Measurements from ENCODE around the gene SMC1A. TPM values are rescaled to one million over a fixed set of nuclear protein-coding genes. Genes with fewer than 3 reads are reported as not detected.

SMC1A gene
- total RNA-seq, 1 experiment from 2014 or later, result 88.3 TPM

- no peak overlapping the region for H3K27ac ChIP-seq (ENCODE audit: low read depth, low read length)
- no peaks in the 10 kb centered on the region for H4K20me1 ChIP-seq (ENCODE audit: insufficient read depth)
- intact Hi-C loops (cut with micrococcal nuclease), result no loop called here
- H3K27me3 ChIP-seq (ENCODE audit: insufficient read depth, low read length), result no peaks in the 10 kb centered on the region
- H3K4me1 ChIP-seq (ENCODE audit: control insufficient read depth in 1 of 2, insufficient read depth in 2 of 2, low read length in 2 of 2), result no peaks in the 10 kb centered on the region
- ChIA-PET POLR2A (interaction anchor here (1.3 kb wide), 1 partner anchor 43 kb away, joined by 3 read pairs; the partner anchor contains the start of genes RIBC1 and SMC1A), RAD21 (ENCODE audit: low non-redundant PET in 1 of 2, low total read pairs in 2 of 2, uncharacterized antibody in 2 of 2, unreplicated experiment in 2 of 2) (no interaction called here), CTCF (no interaction called here)
- no peak overlapping the region for H3K9ac ChIP-seq (ENCODE audit: low read length)
- BruUV-seq (replicated peaks), result no TSS peak
- H3K9me3 ChIP-seq (ENCODE audit: control insufficient read depth in 1 of 2, insufficient read depth in 1 of 2, low read depth in 1 of 2, low read length in 2 of 2), result no peaks in the 10 kb centered on the region
- H3K36me3 ChIP-seq (ENCODE audit: control insufficient read depth in 1 of 2, insufficient read depth in 2 of 2, low read length in 2 of 2), result peaks cover 4 to 22% of the 10 kb centered on the region in 2 experiments; a peak in 2 of 4 replicates
- TF ChIP-seq ATF3 (IDR thresholded peaks at IDR 0.05), result no peak
- TF ChIP-seq CEBPB (IDR thresholded peaks at IDR 0.05; ENCODE audit: low read depth), result no peak
- TF ChIP-seq JUND (IDR thresholded peaks at IDR 0.05), result no peak
- no peak for TF ChIP-seq REST (IDR thresholded peaks at IDR 0.05; ENCODE audit: low read depth)
- no peak for TF ChIP-seq CTCF (IDR thresholded peaks at IDR 0.05 in 2 of 3, conservative IDR thresholded peaks at IDR 0.05 in 1 of 3; ENCODE audit: borderline replicate concordance in 1 of 3, insufficient read depth in 1 of 3, low read depth in 2 of 3, low read length in 2 of 3)
- TF ChIP-seq SIN3A (IDR thresholded peaks at IDR 0.05; ENCODE audit: low read depth), result no peak
- TF ChIP-seq POLR2AphosphoS5 (IDR thresholded peaks at IDR 0.05; ENCODE audit: low read depth, low read length), result no peak
- no peak for TF ChIP-seq ELF1 (IDR thresholded peaks at IDR 0.05; ENCODE audit: borderline replicate concordance, low read depth)
- TF ChIP-seq RAD21 (IDR thresholded peaks at IDR 0.05; ENCODE audit: low read depth), result no peak
- no peak for TF ChIP-seq SP1 (IDR thresholded peaks at IDR 0.05; ENCODE audit: low read depth)
- no peak for TF ChIP-seq EZH2 (IDR thresholded peaks at IDR 0.05)
- TF ChIP-seq CBX3 (IDR thresholded peaks at IDR 0.05; ENCODE audit: low read depth), result no peak
- no peak for TF ChIP-seq TCF7L2 (IDR thresholded peaks at IDR 0.05; ENCODE audit: borderline replicate concordance, extremely low read depth, insufficient read depth, insufficient read length)
- H3K4me2 ChIP-seq (ENCODE audit: low read length), result no peak overlapping the region
- no peaks in the 10 kb centered on the region for H3K9me2 ChIP-seq (ENCODE audit: insufficient read depth)
- H3K4me3 ChIP-seq (replicated peaks in 1 of 2; ENCODE audit: low read depth in 1 of 2, low read length in 2 of 2), result no peak overlapping the region
- H3K79me2 ChIP-seq (ENCODE audit: insufficient read depth, low read length), result no peaks in the 10 kb centered on the region
- no peak overlapping the region for H2AFZ ChIP-seq (ENCODE audit: low read depth, low read length, poor library complexity, severe bottlenecking)
- no peak for DNase-seq (ENCODE audit: low read depth, low spot score)
- no peak for ATAC-seq
These were observed 42.7 kb downstream of the SMC1A start for GRCh38 chrX:53379747-53380146.
